ENCODE data around the gene NXPH3. TPM values are rescaled to one million over a fixed set of nuclear protein-coding genes. Genes with fewer than 3 reads are reported as not detected.

Gene NXPH3
- total and polyA plus RNA-seq, 8 donors, result 0.19 to 1.1 (median 0.33) TPM

DNA sequence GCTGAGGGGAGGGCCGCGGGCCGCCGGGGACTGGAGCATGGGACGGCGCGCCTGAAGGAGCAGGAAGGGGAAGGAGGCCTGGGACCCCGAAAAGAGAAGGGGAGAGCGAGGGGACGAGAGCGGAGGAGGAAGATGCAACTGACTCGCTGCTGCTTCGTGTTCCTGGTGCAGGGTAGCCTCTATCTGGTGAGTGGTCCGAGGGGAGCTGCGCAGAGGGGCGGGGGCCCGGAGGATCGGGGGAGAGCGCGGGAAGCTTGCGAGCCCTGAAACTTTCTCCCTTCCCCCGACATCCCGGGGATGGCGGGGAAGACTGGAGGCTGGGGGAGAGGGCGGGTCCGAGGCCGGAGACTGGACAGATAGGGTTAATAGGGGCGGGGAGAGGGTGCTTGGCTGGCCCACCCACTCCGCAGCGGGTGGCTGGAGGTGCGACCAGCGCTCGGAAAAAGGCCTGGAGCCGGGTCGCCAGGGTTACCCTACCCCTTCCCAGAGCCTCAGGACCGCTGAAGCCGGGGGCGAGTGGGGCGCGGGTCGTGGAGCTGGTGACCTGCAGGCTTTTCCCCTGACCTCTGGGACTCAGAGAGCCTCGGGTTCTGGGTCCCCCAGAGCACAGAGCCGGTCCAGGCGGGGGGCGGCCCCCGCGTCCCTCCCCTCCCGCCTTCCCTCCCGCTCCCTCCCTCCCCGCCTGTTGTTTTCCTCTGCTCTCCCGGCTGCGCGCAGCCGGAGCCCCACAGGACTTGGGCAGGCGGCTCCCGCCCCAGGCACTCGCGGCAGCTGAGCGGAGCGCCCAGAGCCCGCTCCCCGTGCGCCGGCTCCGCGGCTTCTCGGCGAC, 631 bp downstream of the NXPH3 start:
- intact Hi-C loops (cut with DNase I), result loop anchor here in 1 of 3 donors (5.0 to 10.0 kb wide), 2 partner anchors 51 to 198 kb away; no protein-coding TSS in a partner anchor
- peak overlapping the region; percentile 12 to 51 (median 24) for H3K4me3 ChIP-seq
- H3K27ac ChIP-seq, result no peak overlapping the region
- DNase-seq (peak in 1 of 6 donors; percentile 73), FAIRE-seq (no peak), ATAC-seq (peak; percentile 39 to 70 (median 64))
- peaks cover 0 to 5% (median 0%) of the 10 kb centered on the region in 3 donors for H3K4me1 ChIP-seq
- H3K9me3 ChIP-seq, result no peaks in the 10 kb centered on the region
- H3K36me3 ChIP-seq, result no peaks in the 10 kb centered on the region
- no peaks in the 10 kb centered on the region for H3K27me3 ChIP-seq
- WGBS, 2 donors, result 3% methylated on average over 32 to 68 of the region's 68 CpGs
- TF ChIP-seq CTCF (IDR thresholded peaks at IDR 0.05), result no peak

GRCh38 chr17:49576917-49577649, 1.4 kb downstream of the NXPH3 start:
- Histone ChIP-seq H3K4me3 (peak overlapping the region in 3 of 4 donors; percentile 16 to 51 (median 33)), H3K27me3 (no peaks in the 10 kb centered on the region), H3K9me3 (no peaks in the 10 kb centered on the region), H3K36me3 (no peaks in the 10 kb centered on the region), H3K4me1 (peaks cover 0 to 5% (median 0%) of the 10 kb centered on the region in 3 donors), H3K27ac (no peak overlapping the region)
- FAIRE-seq, result no peak
- 24 to 29% methylated on average over 18 to 22 of the region's 22 CpGs for WGBS, 2 donors
- peak in 1 of 4 donors; percentile 2 for ATAC-seq
- no peak for DNase-seq
- intact Hi-C loops (cut with DNase I), result loop anchor here in 1 of 3 donors (5.0 to 10.0 kb wide), 2 partner anchors 50 to 198 kb away; no protein-coding TSS in a partner anchor
- TF ChIP-seq CTCF (IDR thresholded peaks at IDR 0.05), result no peak

DNA sequence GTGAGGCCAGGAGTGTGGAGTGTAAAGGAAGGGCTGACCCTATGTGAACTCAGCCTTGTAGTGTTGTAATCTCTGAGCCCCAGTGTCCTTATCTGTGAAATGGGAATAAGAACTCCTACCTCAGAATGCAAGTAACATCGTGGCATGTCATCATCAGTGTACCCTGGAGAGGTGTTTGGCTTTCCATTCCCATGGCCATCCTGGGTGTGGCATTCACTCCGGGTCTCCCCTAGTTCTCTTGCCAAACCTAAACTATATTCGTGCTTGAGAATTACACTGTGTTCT, 1.9 kb downstream of the NXPH3 start:
- H3K36me3 ChIP-seq, result no peaks in the 10 kb centered on the region
- no peak for ATAC-seq
- H3K4me3 ChIP-seq, result no peak overlapping the region
- intact Hi-C loops (cut with DNase I), result loop anchor here in 1 of 3 donors (5.0 to 10.0 kb wide), 2 partner anchors 50 to 197 kb away; no protein-coding TSS in a partner anchor
- WGBS, 2 donors, result 35 to 50% methylated on average over 3 of the region's 3 CpGs
- no peaks in the 10 kb centered on the region for H3K9me3 ChIP-seq
- H3K4me1 ChIP-seq, result peaks cover 0 to 5% (median 0%) of the 10 kb centered on the region in 3 donors
- no peaks in the 10 kb centered on the region for H3K27me3 ChIP-seq
- TF ChIP-seq CTCF (IDR thresholded peaks at IDR 0.05), result no peak
- no peak overlapping the region for H3K27ac ChIP-seq
- no peak for FAIRE-seq
- no peak for DNase-seq

GRCh38 chr17:49577963-49578362, 2.3 kb downstream of the NXPH3 start:
- no peak for TF ChIP-seq CTCF (IDR thresholded peaks at IDR 0.05)
- peaks cover 0 to 5% (median 0%) of the 10 kb centered on the region in 3 donors for H3K4me1 ChIP-seq
- H3K9me3 ChIP-seq, result no peaks in the 10 kb centered on the region
- DNase-seq, result no peak
- no peaks in the 10 kb centered on the region for H3K27me3 ChIP-seq
- 54 to 64% methylated on average over 4 of the region's 4 CpGs for WGBS, 2 donors
- no peak for FAIRE-seq
- H3K4me3 ChIP-seq, result no peak overlapping the region
- H3K27ac ChIP-seq, result no peak overlapping the region
- ATAC-seq, result no peak
- no peaks in the 10 kb centered on the region for H3K36me3 ChIP-seq
- intact Hi-C loops (cut with DNase I), result loop anchor here in 1 of 3 donors (5.0 to 10.0 kb wide), 2 partner anchors 49 to 197 kb away; no protein-coding TSS in a partner anchor
